Measurements from ENCODE around the gene TFIP11.

The TFIP11 gene

DNA sequence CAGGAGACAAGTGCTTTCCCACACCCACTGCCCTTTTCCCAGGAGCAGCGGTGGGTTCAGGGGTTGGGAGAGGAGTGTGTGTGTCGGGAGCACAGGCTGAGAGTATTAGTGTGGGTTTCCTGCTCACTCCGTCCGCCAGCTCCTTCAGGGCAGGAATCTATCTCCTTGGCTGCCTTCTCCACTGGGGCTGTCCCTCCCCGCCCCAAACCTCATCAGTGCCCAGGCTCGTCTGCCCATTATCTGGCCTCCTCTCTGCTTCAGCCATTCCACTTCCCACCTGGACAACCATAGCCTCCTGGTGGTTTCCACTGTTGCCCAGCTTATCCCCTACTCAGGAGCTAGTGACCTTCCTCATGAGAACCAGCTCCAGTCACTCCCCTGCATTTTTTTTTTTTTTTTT is 63.3 kb downstream of the TFIP11 start:
- TF ChIP-seq, protein P1, sequence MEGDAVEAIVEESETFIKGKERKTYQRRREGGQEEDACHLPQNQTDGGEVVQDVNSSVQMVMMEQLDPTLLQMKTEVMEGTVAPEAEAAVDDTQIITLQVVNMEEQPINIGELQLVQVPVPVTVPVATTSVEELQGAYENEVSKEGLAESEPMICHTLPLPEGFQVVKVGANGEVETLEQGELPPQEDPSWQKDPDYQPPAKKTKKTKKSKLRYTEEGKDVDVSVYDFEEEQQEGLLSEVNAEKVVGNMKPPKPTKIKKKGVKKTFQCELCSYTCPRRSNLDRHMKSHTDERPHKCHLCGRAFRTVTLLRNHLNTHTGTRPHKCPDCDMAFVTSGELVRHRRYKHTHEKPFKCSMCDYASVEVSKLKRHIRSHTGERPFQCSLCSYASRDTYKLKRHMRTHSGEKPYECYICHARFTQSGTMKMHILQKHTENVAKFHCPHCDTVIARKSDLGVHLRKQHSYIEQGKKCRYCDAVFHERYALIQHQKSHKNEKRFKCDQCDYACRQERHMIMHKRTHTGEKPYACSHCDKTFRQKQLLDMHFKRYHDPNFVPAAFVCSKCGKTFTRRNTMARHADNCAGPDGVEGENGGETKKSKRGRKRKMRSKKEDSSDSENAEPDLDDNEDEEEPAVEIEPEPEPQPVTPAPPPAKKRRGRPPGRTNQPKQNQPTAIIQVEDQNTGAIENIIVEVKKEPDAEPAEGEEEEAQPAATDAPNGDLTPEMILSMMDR (IDR thresholded peaks at IDR 0.05): no peak

DNA sequence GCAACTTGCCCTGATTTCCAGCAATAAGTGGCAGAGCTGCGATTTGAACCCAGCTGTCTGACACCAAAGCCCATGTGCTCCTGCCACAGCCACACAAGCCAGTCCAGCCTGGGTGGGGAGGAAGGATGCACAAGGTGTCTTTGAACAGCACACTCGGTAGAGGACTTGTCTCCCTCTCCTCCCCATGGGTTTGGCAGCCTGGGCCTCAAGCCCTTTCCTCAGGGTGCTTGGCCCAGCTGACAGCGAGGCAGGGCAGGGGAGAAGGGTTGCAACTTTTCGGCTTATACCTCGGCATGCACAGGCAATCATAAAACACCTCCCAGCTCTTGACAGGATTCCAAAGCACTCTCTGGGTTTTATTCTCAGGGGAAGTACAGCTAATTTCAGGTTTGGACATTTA is 63.9 kb downstream of the TFIP11 start:
- TF ChIP-seq, protein P1 (IDR thresholded peaks at IDR 0.05): no peak

DNA sequence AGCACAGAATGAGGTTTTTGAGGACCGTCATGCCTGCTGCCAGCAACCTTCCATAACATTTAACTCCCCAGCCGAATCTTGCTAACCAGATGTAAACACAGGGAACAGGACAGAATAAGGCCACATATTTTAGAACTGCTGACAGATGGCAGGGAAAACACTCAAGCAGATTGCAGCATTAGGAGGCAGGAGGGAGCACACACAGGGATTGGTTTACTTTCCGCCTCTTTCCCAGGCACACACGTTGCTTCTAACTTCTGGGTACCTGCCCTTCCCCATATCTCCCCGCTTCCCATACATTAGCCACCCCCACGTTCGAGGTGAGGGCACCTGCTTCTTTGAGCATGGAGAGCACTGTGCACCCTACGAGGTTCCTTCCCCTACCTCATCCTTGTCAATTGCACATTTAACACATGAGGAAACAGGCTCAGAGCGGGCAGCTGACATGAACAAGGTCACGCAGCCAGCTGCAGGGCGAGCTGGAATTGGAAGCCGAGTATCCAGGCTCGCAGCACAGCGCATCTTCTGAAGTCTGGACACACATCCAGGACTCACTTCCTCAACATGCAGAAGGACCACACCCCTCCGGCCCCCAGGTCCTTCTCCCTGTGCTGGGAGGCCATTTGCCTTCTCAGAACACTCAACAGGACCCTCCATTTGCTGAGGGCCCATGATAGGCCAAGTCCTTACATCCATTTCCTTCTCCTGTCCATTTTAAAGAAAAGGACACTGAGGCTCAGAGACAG is 64.5 kb downstream of the TFIP11 start:
- TF ChIP-seq, protein P1 (IDR thresholded peaks at IDR 0.05): no peak

DNA sequence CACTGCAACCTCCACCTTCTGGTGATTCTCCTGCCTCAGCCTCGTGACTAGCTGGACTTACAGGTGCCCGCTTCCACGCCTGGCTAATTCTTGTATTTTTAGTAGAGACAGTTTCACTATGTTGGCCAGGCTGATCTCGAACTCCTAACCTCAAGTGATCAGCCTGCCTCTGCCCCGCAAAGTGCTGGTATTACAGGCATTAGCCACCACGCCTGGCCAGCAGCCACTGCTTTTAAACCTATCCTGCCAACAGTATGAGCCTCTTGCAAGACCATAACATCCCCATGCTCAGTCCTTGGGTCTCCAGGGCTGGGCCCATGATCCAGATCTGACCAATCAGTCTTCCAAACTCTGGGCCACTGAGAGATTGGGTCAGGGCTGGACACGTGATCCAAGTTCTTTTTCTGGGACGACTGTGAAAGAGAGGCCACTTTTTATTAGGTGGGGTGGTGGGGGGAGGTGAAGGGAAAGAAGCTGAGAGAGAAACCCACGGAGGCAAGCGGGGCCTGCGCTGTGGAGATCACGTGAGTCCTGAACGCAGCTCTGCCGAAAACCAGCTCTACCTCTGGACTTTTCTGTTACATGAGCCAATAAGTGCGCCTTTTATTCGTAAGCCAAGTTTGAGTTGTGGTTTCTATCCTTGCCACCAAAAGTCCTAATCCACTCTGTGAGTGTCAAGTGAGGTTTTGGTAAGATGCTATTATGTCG is 65.3 kb downstream of the TFIP11 start:
- TF ChIP-seq, protein P1 (IDR thresholded peaks at IDR 0.05): no peak

DNA sequence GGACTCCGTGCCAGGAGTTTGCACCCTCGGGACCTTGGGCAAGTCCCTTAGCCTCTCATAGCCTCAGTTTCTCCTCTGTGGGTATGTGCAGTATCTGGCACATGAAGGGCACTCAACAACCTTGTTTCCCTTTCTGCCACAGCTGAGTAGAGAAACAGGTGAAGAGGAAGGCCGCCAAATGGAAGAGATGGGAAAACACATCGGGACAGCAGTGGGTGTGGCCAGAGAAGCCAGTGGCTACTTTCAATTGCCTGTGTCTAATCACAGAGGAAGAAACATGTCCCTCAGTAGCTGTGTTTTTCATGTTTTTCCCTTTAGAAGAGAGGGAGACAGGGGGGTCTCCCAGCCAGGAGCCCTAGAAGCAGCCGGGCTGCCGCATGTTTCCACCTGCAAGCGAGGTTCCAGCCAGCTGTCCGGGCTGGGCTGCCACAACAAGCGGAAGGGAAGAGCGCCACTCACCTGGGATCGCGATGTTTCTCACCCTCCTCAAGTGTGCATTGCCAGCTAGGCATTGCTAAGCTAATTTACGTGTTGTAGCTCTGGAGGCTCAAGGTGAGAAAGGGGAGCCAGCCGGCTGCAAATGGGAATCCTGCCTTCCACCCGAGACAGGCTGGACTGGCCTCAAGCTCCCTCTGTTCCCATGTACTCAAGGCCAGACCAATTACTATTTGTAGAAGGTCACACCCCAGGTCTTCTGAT is 66.5 kb downstream of the TFIP11 start:
- TF ChIP-seq, protein P1 (IDR thresholded peaks at IDR 0.05): no peak

DNA sequence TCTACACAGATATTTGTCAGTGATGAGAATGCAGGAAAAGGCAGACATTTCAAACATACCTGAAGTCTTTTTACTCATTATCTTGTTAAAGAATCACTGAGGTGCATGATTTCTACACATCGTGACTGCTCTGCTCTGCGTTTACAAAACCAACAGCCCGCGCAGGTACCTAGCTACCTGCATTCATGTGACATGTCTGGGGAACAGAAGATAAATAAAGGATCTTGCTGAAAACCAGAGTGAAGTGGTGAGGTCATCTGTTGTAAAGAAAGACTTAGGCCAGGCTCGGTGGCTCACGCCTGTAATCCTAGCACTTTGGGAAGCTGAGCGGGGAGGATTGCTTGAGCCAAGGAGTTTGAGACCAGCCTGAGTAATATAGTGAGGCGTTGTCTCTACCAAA is 67.5 kb downstream of the TFIP11 start:
- TF ChIP-seq, protein P1 (IDR thresholded peaks at IDR 0.05): no peak

DNA sequence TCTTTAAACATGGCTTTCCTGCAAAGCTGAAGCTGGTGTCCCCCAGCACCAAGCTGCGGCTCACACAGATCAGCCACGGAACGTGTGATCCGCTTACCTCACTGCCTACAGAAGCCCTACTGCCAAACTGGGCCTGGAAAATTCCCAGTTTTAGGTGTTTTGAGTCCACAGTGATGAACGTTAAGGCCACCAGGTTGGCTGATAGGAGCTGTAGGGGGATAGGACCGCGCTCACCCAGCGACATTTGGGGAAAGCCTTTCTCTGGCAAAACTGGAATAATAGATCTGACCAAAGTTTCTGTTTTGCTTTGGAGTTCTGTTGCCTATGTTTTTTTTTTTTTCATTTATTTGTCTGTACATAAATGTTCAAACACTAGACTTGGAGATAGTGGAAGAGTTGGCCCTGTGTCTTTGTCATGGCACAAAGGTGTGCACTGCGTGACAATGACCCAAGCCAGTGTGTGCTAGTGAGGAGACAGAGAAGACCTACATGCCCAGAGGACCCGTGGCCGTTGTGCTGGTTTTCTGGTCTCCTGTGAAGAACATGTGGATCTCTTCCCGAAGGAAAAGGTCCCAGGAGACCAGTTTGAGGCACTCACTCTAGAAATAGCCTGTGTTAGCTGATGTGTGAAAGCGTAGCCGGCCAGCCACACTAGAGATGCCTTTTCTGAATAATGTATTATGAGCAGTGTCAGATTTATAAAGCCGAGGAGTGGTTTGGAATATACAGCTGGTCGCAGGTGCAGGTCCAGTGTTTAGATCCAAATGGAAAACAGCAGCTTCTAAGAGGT is 68.2 kb downstream of the TFIP11 start:
- TF ChIP-seq, protein P1 (IDR thresholded peaks at IDR 0.05): no peak

Data from LNCAP (cell line).